Vagina (tissue), 2 donors: ENCODE data around the gene AMIGO3.
A peak's percentile ranks its signal among the peaks of the same experiment; 100 is the strongest.

Source experiments
- CTCF ChIP-seq, 3 experiments: fragments of 450-650 bp in 2 of 3; fragments of 200-600 bp in 1 of 3; sonication (generic) in 1 of 3; IDR thresholded peaks; one replicate each; pipeline ENCODE4 v1.5.1; 2017 to 2019; ENCODE audit warnings: antibody characterized with exemption in 3 of 3, mild to moderate bottlenecking in 2 of 3, moderate library complexity in 2 of 3
- POLR2AphosphoS5 ChIP-seq, 2 donors: sonication (generic); formaldehyde crosslinking; IDR thresholded peaks; one replicate each; pipeline ENCODE4 v1.9.0; 2017; ENCODE audit warnings: antibody characterized with exemption in 2 of 2, mild to moderate bottlenecking in 2 of 2, low read depth in 1 of 2; ENCODE audit not compliant: insufficient read depth in 1 of 2

GRCh38 chr3:49723628-49724551, 4.4 kb upstream of the AMIGO3 start, which contains the start of gene GMPPB:
- TF ChIP-seq CTCF (IDR thresholded peaks at IDR 0.05) = no peak
- peak; percentile 52 to 78 for TF ChIP-seq POLR2AphosphoS5 (IDR thresholded peaks at IDR 0.05; ENCODE audit: insufficient read depth in 1 of 2, low read depth in 1 of 2)
